Pancreas (tissue), 10 donors: Measurements from ENCODE around the gene NAT16. TPM values are rescaled to one million over a fixed set of nuclear protein-coding genes. Genes with fewer than 3 reads are reported as not detected.
A peak's percentile ranks its signal among the peaks of the same experiment; 100 is the strongest.
"Not testable (repeated sequence)": the region's sequence is repeated elsewhere in the genome, so short reads cannot be mapped to it uniquely, and the experiment has no call there.

Source experiments
- ATAC-seq, 4 donors: fragments of 200-7000 bp; cut with Tn5 transposase; one replicate each; pipeline versions ENCODE4 v1.8.0 to v1.9.1; 2020; ENCODE audit warnings: mild to moderate bottlenecking in 4 of 4, moderate library complexity in 4 of 4
- DNase-seq, 6 donors: peaks; one replicate each; pipeline ENCODE4 v3.0.0-alpha.2; 2020
- FAIRE-seq: peaks from 2 replicates; lab custom pipeline; 2012; peaks lifted over from hg19 to GRCh38; lab: Jason Lieb, UNC
- H3K27ac ChIP-seq, 4 donors: fragments of 200-600 bp; sonication (generic); 1 replicate in 3 of 4; 2 replicates in 1 of 4; pipeline versions ENCODE4 v1.5.0 to v1.8.0; 2020
- H3K27me3 ChIP-seq, 4 donors: fragments of 200-600 bp; one replicate each; pipeline ENCODE4 v1.8.0; 2021
- H3K36me3 ChIP-seq, 3 donors: fragments of 200-600 bp; sonication (generic) in 1 of 3; one replicate each; pipeline versions ENCODE4 v1.5.0 to v1.8.0; 2020 to 2021
- H3K4me1 ChIP-seq, 3 donors: fragments of 200-600 bp; one replicate each; pipeline ENCODE4 v1.8.0; 2021
- H3K4me3 ChIP-seq, 4 donors: fragments of 200-600 bp; sonication (generic) in 2 of 4; one replicate each; pipeline versions ENCODE4 v1.5.0 to v1.8.0; 2020 to 2021
- H3K9me3 ChIP-seq, 4 donors: fragments of 200-600 bp; one replicate each; pipeline ENCODE4 v1.8.0; 2021
- CTCF ChIP-seq, 4 donors: fragments of 200-600 bp; sonication (generic) in 3 of 4; IDR thresholded peaks; one replicate each; pipeline versions ENCODE4 v1.5.0 to v1.8.0; 2021; ENCODE audit warnings: antibody characterized with exemption in 4 of 4
- WGBS, 2 donors: extraction: QIAGEN DNeasy Blood & Tissue Kit; methylation state at CpG; one replicate each; pipeline ENCODE4 v1.1.7; 2013; 5-methylcytosine and 5-hydroxymethylcytosine counted together
- intact Hi-C, 3 donors: fragments of 100-400 bp; cut with DNase I; formaldehyde crosslinking; loops; one replicate each; pipeline versions ENCODE4 v1.11.1 to v1.14.2; 2022
- polyA plus RNA-seq, 2 donors: library from polyadenylated mRNA; stranded (reverse); fragments of 200-250 nt; gene quantifications; one replicate each; pipeline ENCODE4 v1.2.3, GENCODE V29; 2013
- total RNA-seq, 6 donors: library from RNA; stranded (reverse); fragmentation: NEBNext Ultra II Directional in 4 of 6; extraction: Animal tissue kit (Norgen Biotek cat#: 25700) in 4 of 6; gene quantifications; one replicate each; pipeline versions ENCODE4 v1.2.1 to v1.2.4, GENCODE V29; 2021 to 2023
- donor health status: healthy with polysubstance abuse.
- donor health status: DM: no; HTN: no; CAD: no; lungs with moderate emphysema.
- donor health status: DM: no; HTN: no; CAD: no.
- donor health status: control.
- donor health status: control.
- donor health status: Bipolar disorder and iron deficiency.
- donor health status: DM: yes; HTN: yes; CAD: no.
- donor health status: DM: no; HTN: no; CAD: no.
- donor health status: DM: no; HTN: no; CAD: no.
- donor health status: DM: yes; HTN: yes; CAD: no.

The NAT16 gene
- total and polyA plus RNA-seq, 8 donors = 0.19 to 3.6 (median 0.49) TPM; not detected in 1

- H3K9me3 ChIP-seq = no peaks in the 10 kb centered on the region
- TF ChIP-seq CTCF (IDR thresholded peaks at IDR 0.05) = no peak
- no peak overlapping the region for H3K4me3 ChIP-seq
- no peak overlapping the region for H3K27ac ChIP-seq
- ATAC-seq (no peak), FAIRE-seq (no peak), DNase-seq (no peak)
- 81 to 83% methylated on average over 5 of the region's 5 CpGs for WGBS, 2 donors
- H3K36me3 ChIP-seq = no peaks in the 10 kb centered on the region
- intact Hi-C loops = no loop called here
- peaks cover 0 to 2% (median 0%) of the 10 kb centered on the region in 4 donors for H3K27me3 ChIP-seq
- H3K4me1 ChIP-seq = peaks cover 0 to 3% (median 0%) of the 10 kb centered on the region in 3 donors
Measured at GRCh38 chr7:101202603-101202918, 22.5 kb upstream of the NAT16 start.

DNA sequence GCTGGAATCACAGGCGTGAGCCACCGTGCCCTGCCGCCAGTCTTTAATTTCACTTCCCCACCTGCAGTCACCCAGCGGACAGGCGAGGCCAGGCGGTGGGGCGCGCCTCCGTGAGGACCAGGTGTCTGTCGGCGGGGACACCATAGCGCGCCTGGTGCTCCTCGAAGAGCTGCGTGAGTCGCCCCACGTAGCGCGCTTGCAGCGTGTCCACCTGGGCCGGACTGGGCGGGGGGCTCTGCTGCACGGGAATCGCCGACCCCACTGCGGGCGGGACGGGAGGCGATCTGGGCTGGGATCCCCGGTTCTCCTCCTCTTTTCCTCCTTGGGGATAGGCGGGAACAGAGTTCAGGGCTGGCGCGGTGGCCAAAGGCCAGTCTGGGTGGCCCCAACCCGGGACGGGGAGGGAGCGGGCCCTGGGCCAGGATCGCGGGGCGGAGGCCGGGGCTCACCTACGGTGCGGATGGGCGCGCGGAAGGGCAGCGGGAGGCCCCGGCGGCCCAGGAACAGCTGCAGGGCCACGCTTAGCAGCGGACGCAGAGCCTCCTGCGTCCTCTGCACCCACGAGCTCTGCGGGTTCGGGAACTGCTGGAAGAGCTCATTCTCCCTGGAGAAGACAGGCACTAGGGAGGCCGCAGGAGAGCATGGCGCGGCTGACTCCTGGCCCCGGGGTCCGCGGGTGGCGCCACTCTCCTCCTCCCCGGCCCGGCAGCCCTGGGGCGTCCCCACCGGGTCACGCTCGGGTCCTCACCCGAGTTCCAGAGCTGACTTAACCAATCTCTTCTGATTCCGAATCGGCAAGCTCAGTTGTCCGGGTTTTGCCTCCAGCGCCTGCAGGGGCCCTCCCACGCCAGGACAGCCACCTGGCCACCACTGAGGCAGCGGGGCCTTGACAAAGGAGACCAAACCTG lies 21.9 kb upstream of the NAT16 start:
- ATAC-seq (peak; percentile 60 to 84 (median 70)), DNase-seq (peak in 1 of 6 donors; percentile 70), FAIRE-seq (no peak)
- no peak overlapping the region for H3K27ac ChIP-seq
- no peaks in the 10 kb centered on the region for H3K9me3 ChIP-seq
- WGBS, 2 donors = 11 to 17% methylated on average over 58 to 75 of the region's 75 CpGs
- H3K27me3 ChIP-seq = peaks cover 0 to 2% (median 0%) of the 10 kb centered on the region in 4 donors
- H3K4me1 ChIP-seq = peaks cover 0 to 3% (median 0%) of the 10 kb centered on the region in 3 donors
- TF ChIP-seq CTCF (IDR thresholded peaks at IDR 0.05) = no peak
- peak overlapping the region in 2 of 4 donors; percentile 18 to 39 for H3K4me3 ChIP-seq
- intact Hi-C loops = no loop called here
- no peaks in the 10 kb centered on the region for H3K36me3 ChIP-seq

DNA sequence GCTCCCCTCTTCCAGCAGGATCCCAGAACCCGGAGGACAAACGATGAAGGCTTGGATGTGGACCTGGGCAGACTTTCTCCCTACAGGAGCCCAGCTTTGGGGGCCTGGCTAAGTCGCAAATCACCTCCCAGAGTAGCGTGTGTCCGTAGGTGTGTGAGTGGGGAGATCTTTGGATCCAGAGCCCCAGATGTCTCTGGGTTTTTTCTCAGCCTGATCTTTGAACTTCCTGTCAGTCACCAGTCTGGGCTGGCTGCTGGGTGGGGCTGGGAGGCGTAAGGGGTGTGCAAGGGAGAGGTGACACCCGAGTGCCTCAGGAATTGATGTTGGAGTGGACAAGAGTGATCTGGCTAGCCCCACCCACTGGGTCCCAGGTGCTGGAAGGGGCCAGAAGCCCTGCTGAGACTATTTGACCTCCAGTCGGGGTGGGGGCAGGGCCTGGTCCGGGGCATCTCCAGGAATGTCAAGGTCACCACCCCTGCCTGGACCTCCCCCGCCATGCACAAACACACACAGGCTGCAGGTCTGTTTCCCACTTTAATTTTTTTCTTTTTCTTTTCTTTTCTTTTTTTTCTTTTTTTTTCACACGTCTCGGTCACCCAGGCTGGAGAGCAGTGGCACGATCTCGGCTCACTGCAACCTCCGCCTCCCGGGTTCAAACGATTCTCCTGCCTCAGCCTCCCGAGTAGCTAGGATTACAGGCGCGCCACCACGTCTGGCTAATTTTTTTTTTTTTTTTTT lies 20.9 kb upstream of the NAT16 start, which contains the start of gene MOGAT3:
TSS of gene MOGAT3 (minus strand) at position 175 of the 738 bp plus-strand sequence. CDS start 182 bp downstream, outside the sequence.
- FAIRE-seq (no peak), DNase-seq (no peak)
- intact Hi-C loops = no loop called here

DNA sequence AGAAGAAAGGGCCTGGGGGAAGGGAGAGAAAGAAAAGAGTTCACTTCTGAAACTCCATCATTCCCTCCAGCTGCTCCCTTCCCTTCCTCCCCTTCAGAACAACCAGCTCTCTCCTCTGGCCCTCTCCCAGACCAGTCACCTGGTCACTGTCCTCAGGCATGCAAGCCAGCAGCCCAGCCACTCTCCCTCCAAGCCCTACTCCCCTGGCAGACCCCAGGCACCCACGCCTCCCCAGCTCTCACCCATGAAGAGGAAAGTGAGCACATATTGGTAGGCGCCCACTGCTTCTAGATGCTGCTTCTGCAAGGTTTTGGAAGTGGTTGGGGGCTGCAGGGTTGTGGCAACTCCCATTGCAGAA lies 20.4 kb upstream of the NAT16 start:
- H3K36me3 ChIP-seq = no peaks in the 10 kb centered on the region
- no peaks in the 10 kb centered on the region for H3K9me3 ChIP-seq
- WGBS, 2 donors = 89% methylated on average over 2 of the region's 2 CpGs
- H3K4me3 ChIP-seq = no peak overlapping the region
- no peak for FAIRE-seq
- H3K27ac ChIP-seq = no peak overlapping the region
- no peak for DNase-seq
- H3K27me3 ChIP-seq = peaks cover 0 to 2% (median 0%) of the 10 kb centered on the region in 4 donors
- intact Hi-C loops = no loop called here
- TF ChIP-seq CTCF (IDR thresholded peaks at IDR 0.05) = no peak
- H3K4me1 ChIP-seq = peaks cover 0 to 3% (median 0%) of the 10 kb centered on the region in 3 donors
- no peak for ATAC-seq

More for the DNA sequence above, 20.9 kb upstream of the NAT16 start, which contains the start of gene MOGAT3:
- H3K4me3 ChIP-seq = peak within 1 kb of the TSS in 2 of 4 donors; percentile 18 to 39
- no peak within 1 kb of the TSS for H3K27ac ChIP-seq
- no peaks in the 10 kb centered on the region for H3K9me3 ChIP-seq
- H3K4me1 ChIP-seq = peaks cover 0 to 3% (median 0%) of the 10 kb centered on the region in 3 donors
- peak in 3 of 4 donors; percentile 21 to 48 (median 22) for ATAC-seq
- no peak for TF ChIP-seq CTCF (IDR thresholded peaks at IDR 0.05)
- WGBS, 2 donors = 29 to 33% methylated on average over 9 to 21 of the region's 21 CpGs
- H3K36me3 ChIP-seq = no peaks in the 10 kb centered on the region
- H3K27me3 ChIP-seq = peaks cover 0 to 2% (median 0%) of the 10 kb centered on the region in 4 donors

DNA sequence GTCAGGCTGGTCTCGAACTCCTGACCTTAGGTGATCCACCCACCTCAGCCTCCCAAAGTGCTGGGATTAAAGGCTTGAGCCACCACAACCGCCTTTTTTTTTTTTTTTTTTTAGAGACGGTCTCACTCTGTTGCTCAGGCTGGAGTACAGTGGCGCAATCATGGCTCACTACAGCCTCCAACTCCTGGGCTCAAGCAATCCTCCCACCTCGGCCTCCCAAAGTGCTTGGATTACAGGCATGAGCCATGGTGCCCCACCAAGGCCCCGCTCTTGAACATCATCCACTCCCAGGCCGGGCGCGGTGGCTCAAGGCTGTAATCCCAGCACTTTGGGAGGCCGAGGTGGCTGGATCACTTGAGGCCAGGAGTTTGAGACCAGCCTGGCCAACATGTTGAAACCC lies 19.4 kb upstream of the NAT16 start:
- not testable (repeated sequence) for H3K27ac ChIP-seq, H3K36me3 ChIP-seq, H3K4me3 ChIP-seq, H3K9me3 ChIP-seq, H3K27me3 ChIP-seq, ATAC-seq, H3K4me1 ChIP-seq, DNase-seq, FAIRE-seq
- intact Hi-C loops = loop anchor here in 2 of 3 donors (10.0 kb wide), 1 partner anchor 55 kb away; no protein-coding TSS in a partner anchor
- 89 to 95% methylated on average over 10 of the region's 10 CpGs for WGBS, 2 donors
